ENCODE data around the gene ANP32E. TPM values are rescaled to one million over a fixed set of nuclear protein-coding genes. Genes with fewer than 3 reads are reported as not detected.

ANP32E gene
- total and polyA plus RNA-seq, 2 of the 8 experiments (the other 6 are each of a cell fraction or from before 2014, with no cell fraction given): 20.7 to 123 TPM

DNA sequence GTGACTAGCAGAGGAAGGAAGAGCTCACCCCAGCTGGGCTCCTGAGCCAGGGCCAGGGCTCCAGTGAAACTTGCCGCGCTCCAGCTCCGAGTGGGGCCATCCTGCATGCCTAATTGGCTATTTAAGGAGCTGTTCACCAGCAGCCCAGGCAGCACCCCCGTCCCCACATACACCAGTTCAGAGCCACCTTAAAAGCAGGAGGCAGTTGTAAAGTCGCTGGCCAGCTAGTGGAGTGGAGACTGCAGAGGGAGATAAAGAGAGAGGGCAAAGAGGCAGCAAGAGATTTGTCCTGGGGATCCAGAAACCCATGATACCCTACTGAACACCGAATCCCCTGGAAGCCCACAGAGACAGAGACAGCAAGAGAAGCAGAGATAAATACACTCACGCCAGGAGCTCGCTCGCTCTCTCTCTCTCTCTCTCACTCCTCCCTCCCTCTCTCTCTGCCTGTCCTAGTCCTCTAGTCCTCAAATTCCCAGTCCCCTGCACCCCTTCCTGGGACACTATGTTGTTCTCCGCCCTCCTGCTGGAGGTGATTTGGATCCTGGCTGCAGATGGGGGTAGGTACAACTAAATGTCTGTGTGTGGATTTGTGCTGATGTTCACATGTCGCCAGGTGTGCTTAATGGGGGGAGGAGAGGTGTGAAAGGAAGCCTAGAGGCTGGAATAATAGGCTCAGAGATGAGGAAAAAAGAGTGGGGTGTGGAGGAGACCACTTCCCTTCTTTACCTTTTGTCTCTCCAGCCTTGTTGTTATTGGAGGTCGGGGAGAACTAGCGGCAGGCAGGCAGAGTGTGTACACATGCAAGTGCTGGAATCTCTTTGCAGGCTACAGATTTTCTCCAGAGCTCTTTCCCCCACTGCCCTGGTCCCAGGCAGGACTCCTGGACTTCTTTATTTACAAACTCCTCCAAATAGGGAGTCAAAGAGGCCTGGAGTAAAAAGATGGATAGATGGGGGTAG is 22.0 kb upstream of the ANP32E start, which contains the start of gene CA14 (continued):
- TF ChIP-seq HDAC2 (IDR thresholded peaks at IDR 0.05; ENCODE audit: borderline replicate concordance in 1 of 2, low read depth in 2 of 2, low read length in 2 of 2) (0 out of 4 replicates have a peak, but pooled peaks of 1 of the 2 experiments have one; percentile 21), CBX8 (IDR thresholded peaks at IDR 0.05; ENCODE audit: borderline replicate concordance, low read depth, low read length) (no peak), POLR2A (IDR thresholded peaks at IDR 0.05; ENCODE audit: control extremely low read depth in 1 of 2, low read depth in 2 of 2, low read length in 2 of 2) (peak in 1 of 2 experiments; percentile 23; a peak in 2 of 3 replicates), SRF (IDR thresholded peaks at IDR 0.05; ENCODE audit: low read depth, low read length) (no peak), NRF1 (IDR thresholded peaks at IDR 0.05; ENCODE audit: low read depth, low read length) (no peak), RBBP5 (IDR thresholded peaks at IDR 0.05; ENCODE audit: borderline replicate concordance, low read depth, low read length) (peak; percentile 66; the same call in 1 of the 2 replicates), CHD1 (IDR thresholded peaks at IDR 0.05; ENCODE audit: low read depth, low read length) (no peak), HDAC6 (IDR thresholded peaks at IDR 0.05; ENCODE audit: low read depth, low read length) (no peak)
- TF ChIP-seq, protein P1, sequence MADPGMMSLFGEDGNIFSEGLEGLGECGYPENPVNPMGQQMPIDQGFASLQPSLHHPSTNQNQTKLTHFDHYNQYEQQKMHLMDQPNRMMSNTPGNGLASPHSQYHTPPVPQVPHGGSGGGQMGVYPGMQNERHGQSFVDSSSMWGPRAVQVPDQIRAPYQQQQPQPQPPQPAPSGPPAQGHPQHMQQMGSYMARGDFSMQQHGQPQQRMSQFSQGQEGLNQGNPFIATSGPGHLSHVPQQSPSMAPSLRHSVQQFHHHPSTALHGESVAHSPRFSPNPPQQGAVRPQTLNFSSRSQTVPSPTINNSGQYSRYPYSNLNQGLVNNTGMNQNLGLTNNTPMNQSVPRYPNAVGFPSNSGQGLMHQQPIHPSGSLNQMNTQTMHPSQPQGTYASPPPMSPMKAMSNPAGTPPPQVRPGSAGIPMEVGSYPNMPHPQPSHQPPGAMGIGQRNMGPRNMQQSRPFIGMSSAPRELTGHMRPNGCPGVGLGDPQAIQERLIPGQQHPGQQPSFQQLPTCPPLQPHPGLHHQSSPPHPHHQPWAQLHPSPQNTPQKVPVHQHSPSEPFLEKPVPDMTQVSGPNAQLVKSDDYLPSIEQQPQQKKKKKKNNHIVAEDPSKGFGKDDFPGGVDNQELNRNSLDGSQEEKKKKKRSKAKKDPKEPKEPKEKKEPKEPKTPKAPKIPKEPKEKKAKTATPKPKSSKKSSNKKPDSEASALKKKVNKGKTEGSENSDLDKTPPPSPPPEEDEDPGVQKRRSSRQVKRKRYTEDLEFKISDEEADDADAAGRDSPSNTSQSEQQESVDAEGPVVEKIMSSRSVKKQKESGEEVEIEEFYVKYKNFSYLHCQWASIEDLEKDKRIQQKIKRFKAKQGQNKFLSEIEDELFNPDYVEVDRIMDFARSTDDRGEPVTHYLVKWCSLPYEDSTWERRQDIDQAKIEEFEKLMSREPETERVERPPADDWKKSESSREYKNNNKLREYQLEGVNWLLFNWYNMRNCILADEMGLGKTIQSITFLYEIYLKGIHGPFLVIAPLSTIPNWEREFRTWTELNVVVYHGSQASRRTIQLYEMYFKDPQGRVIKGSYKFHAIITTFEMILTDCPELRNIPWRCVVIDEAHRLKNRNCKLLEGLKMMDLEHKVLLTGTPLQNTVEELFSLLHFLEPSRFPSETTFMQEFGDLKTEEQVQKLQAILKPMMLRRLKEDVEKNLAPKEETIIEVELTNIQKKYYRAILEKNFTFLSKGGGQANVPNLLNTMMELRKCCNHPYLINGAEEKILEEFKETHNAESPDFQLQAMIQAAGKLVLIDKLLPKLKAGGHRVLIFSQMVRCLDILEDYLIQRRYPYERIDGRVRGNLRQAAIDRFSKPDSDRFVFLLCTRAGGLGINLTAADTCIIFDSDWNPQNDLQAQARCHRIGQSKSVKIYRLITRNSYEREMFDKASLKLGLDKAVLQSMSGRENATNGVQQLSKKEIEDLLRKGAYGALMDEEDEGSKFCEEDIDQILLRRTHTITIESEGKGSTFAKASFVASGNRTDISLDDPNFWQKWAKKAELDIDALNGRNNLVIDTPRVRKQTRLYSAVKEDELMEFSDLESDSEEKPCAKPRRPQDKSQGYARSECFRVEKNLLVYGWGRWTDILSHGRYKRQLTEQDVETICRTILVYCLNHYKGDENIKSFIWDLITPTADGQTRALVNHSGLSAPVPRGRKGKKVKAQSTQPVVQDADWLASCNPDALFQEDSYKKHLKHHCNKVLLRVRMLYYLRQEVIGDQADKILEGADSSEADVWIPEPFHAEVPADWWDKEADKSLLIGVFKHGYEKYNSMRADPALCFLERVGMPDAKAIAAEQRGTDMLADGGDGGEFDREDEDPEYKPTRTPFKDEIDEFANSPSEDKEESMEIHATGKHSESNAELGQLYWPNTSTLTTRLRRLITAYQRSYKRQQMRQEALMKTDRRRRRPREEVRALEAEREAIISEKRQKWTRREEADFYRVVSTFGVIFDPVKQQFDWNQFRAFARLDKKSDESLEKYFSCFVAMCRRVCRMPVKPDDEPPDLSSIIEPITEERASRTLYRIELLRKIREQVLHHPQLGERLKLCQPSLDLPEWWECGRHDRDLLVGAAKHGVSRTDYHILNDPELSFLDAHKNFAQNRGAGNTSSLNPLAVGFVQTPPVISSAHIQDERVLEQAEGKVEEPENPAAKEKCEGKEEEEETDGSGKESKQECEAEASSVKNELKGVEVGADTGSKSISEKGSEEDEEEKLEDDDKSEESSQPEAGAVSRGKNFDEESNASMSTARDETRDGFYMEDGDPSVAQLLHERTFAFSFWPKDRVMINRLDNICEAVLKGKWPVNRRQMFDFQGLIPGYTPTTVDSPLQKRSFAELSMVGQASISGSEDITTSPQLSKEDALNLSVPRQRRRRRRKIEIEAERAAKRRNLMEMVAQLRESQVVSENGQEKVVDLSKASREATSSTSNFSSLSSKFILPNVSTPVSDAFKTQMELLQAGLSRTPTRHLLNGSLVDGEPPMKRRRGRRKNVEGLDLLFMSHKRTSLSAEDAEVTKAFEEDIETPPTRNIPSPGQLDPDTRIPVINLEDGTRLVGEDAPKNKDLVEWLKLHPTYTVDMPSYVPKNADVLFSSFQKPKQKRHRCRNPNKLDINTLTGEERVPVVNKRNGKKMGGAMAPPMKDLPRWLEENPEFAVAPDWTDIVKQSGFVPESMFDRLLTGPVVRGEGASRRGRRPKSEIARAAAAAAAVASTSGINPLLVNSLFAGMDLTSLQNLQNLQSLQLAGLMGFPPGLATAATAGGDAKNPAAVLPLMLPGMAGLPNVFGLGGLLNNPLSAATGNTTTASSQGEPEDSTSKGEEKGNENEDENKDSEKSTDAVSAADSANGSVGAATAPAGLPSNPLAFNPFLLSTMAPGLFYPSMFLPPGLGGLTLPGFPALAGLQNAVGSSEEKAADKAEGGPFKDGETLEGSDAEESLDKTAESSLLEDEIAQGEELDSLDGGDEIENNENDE (IDR thresholded peaks at IDR 0.05; ENCODE audit: insufficient replicate concordance, low read length): no peak

Measured in H1 (cell line).